GM18873 (cell line): ENCODE measurements around the gene RAF1.
A peak's percentile ranks its signal among the peaks of the same experiment; 100 is the strongest.
"Not testable (repeated sequence)": the region's sequence is repeated elsewhere in the genome, so short reads cannot be mapped to it uniquely, and the experiment has no call there.

Source experiments
- ATAC-seq: cut with Tn5 transposase; IDR thresholded peaks from one replicate; pipeline ENCODE4 v1.9.1; 2021; ENCODE audit warnings: mild to moderate bottlenecking, moderate library complexity, moderate number of reproducible peaks; ENCODE audit not compliant: unreplicated experiment, low FRiP score

The RAF1 gene

DNA sequence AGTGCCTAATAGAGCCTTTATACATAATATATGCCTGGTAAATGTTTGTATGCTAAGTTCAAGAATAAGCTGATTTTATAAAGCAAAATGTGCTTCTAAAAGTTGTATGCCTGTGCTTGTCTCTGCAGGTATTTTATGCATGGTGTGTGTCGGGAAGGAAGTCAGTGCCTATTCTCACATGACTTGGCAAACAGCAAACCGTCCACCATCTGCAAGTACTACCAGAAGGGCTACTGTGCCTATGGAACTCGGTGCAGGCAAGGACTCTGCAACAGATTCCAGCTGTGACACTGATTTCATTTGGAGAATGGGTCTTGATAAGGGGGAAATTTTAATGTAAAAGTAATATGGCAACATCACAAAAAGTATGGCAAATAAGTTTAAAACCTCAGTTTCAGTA, 95.2 kb downstream of the RAF1 start:
- no peak for ATAC-seq

DNA sequence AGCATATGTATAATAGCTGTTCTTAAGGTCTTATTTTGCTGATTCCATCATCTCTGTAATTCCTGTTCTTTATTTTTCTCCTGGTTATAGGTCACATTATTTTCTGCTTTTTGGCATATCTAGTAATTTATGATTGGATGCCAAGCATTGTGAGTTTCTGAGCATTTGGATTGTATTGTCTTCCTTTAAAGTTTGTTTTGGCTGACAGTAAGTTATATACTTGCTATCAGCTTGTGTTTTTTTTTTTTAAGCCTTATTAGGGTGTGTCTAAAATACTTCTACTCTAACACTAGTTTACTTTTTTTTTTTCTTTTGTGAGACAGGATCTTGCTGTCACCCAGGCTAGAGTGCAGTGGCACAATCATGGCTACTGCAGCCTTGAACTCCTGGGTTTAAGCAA, 96.9 kb downstream of the RAF1 start:
- ATAC-seq = no peak

DNA sequence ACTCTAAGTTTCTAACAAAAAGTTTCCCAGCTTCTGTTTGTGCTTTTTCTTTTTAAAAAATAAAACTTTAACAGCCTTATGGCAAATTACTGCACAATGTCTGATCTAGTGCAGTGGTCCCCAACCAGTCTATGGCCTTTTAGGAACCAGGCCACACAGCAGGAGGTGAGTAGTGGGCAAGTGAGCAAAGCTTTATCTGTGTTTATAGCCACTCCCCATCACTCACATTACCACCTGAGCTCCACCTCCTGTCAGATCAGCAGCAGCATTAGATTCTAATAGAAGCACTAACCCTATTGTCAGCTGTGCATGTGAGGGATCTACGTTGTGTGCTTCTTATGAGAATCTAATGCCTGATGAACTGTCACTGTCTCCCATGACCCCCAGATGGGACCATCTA, 101.5 kb downstream of the RAF1 start:
- ATAC-seq = no peak

DNA sequence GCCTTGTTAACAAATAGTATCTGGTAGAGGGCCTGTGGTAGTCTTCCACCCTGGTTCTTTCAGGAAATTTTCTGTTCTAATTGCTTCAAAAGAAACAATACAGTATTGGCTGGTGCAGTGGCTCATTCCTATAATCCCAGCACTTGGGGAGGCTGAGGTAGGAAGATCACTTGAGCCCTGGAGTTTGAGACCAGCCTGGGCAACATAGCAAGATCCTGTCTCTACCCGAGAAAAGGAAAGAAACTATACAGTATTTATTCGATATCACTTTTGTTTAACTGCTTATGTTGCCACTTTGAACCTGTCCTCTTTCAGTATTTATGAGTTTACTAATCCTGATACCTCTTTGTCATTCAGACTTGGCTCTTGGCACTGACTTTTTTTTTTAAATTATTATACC, 102.5 kb downstream of the RAF1 start:
- ATAC-seq = no peak

DNA sequence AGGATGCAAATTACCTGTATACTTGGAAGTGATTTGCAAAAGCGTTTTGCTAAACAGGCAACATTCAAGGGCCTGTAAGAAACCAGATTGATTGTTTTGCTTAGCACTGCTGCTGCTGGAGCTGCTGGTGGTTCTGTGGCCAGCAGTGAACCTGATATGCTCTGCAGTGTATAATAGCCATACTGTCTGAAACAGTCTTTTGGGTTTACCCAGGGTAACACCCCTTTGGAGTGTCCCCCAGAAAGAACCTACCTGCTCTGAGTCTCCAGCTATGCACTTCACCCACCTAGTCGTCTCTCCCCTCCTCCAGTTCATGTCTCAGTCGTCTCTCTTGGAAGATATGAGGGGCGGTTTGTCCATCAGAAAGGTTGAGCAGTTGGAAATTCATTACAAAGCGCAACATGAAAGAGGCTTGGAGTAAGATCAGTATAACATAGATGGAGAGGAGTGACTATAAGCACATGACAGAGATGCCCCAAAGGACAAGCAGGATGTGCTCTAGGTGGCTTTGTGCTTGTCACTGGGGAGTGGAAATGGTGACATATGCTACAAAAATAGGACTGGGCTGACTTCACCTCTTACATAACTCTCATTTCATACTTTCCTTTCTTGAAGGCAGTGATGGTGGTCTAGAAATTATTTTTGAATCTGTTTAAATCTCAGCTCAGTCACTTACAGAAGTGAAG, 103.3 kb downstream of the RAF1 start:
- no peak for ATAC-seq

DNA sequence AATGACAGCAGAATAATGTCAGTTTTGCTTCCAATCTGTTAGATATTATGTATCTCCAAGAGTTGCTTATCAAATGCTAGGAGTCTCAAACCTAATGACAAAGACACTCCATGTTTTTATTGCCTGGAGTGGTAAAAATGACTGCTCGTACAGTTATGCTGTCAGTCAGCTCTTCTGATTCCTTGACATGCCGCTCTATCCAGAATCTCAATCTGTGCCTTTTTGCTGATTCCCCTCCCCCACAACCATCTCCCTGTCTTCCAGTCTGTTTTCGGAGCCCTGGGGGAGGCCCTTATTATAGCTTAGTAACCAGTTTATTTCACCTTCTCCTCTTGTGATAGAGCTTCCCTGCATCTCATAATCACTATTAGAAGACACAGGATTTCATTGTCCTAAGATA, 104.4 kb downstream of the RAF1 start:
- ATAC-seq = no peak

- no peak for ATAC-seq
These were observed 105.2 kb downstream of the RAF1 start for GRCh38 chr3:12558706-12559105.

GRCh38 chr3:12557473-12558100, 106.3 kb downstream of the RAF1 start:
- no peak for ATAC-seq

DNA sequence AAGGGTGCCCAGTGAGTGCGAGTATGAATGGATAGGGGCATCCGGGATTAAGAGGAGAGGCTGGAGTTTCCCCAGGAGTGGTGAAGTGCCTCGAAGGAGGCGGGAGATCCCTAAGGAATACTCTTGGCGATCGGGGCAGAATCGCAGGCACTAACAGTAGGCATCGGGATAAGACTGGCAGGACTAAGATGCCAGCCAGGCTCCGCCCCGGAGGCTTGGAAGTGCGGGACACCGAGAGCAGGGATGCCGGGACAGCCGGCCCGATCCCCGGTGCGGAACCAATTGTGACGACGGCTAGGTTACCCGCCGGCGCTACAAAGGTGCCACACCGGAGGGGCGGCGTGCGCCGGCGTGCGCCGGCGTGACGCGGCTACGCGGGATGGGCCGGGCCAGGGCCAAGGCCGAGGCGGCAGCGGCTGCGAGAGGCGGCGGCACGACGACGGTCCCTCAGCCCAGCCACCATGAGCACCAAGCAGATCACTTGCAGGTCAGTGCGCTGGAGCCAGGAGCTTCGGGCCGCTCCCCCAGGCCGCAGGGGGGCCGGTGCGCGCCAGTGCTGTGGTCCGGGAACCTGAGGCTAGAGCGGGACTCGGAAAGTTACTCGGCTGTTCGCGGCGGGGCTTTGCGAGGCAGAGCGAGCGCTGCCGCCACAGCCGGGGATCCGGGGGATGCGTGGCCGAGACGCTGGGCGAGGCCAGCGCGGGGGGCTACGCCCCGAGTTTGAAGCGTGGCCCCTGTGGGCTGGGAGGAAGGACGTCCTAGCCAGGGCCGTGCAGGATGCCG, 107.0 kb downstream of the RAF1 start, which contains the start of gene MKRN2:
Gene MKRN2 (plus strand): TSS at position 398 of the 783 bp plus-strand sequence. CDS start 64 bp downstream, at position 462.
- ATAC-seq = peak; percentile 62

GRCh38 chr3:12556314-12556689, 107.6 kb downstream of the RAF1 start:
- ATAC-seq = no peak

- no peak for ATAC-seq
These were observed 110.0 kb downstream of the RAF1 start for GRCh38 chr3:12553921-12554391.

GRCh38 chr3:12549971-12550760, 113.8 kb downstream of the RAF1 start:
- ATAC-seq = no peak

DNA sequence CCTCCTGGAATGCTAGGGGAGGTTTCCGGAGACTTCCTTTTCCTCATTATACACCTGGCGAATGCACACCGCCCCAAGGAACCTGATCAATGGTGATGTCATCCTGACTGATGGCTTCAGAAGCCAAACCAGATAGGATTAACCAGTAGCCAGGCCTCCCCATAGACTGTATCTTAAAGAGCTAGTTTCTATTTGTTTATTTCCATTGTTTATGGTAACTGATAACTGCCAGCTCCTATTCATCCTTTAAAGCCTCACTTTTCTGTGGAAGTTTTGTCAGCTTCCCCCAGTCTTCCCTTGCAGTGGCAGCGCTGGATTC, 118.5 kb downstream of the RAF1 start, which contains the start of gene MKRN2OS:
Gene MKRN2OS (minus strand): TSS at position 27 of the 319 bp plus-strand sequence. CDS start 35 bp downstream, outside the sequence.
- no peak for ATAC-seq

DNA sequence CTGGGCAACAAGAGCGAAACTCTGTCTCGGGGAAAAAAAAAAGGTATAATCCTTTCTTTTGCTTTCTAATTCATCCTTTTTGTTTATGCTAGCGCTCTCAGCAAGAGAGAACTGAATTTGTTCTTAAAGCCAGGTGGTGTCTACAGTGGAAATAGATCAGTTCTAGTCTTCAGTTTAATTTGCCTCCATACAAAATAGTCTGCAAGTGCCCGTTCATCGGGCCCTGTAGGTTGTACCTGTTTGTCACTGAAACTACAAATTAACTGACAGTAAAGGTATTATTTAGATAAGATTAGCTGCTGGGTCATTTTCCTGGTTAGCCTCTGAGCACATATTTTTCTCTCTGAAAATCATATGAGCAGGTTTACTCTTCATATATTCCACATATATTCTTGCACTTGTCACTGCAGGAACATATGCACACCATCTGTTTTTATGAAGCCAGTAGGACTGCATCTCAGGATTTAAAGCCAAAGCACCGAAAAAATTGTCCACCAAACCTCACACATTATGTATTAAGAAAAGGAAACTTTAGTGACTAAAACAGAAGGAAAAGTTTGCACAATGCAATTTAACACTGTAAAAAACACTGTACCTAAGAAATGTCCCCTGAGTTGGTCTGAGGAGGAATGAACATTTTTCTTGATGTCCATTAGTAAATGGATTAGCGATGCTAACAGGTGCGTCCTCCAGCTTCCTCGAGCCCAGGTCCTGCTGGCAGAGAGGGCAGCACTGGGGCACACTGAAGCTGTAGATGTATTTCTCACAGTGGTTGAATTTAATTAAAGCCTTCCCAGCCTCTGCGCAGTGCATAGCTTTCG, 119.1 kb downstream of the RAF1 start:
- ATAC-seq = no peak

DNA sequence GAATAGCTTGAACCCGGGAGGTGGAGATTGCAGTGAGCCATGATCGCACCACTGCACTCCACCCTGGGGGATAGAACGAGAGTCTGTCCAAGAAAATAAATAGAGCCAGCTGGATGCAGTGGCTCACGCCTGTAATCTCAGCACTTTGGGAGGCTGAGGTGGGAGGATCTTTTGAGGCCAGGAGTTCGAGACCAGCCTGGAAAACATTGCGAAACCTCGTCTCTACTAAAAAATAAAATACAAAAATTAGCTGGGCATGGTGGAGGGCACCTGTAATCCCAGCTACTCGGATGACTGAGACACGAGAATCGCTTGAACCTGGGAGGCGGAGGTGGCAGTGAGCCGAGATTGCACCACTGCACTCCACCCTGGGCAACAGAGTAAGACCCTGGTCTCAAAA, 120.4 kb downstream of the RAF1 start:
- ATAC-seq = not testable (repeated sequence)

DNA sequence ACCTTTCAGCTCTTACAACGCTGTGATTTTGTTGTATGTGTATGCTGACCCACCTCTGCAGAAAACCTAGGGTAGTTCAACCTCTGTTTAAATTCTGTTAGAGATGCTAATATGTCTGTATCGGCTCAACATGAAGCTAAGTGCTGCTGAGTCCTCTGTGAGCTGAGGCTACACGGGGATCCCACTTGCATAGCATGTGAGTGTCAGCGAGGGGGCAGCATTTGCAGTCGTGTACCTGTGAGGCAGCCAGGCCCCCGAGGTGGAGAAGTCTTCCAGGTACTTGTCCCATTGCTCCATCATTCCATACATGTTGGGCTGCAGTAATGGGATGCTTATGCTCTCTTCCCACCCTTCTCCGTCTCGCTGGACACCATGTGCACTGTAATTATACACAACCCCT, 122.3 kb downstream of the RAF1 start:
- ATAC-seq = no peak

GRCh38 chr3:12536423-12536822, 127.5 kb downstream of the RAF1 start:
- no peak for ATAC-seq
